AG10803 (cell line): ENCODE measurements around the gene IFT57.

Source experiments
- DNase-seq: peaks from one replicate; pipeline ENCODE4 v3.0.0; 2010; ENCODE audit warnings: low read depth
- H3K4me3 ChIP-seq: 2 replicates; pipeline ENCODE4 v1.5.1; 2011; ENCODE audit warnings: mild to moderate bottlenecking, low read length, control low read depth
- TF ChIP-seq, protein P1 (sequence below): conservative IDR thresholded peaks from 2 replicates; pipeline ENCODE4 v1.5.1; 2011; ENCODE audit warnings: mild to moderate bottlenecking, low read length, control low read depth, inconsistent platforms

The IFT57 gene

DNA sequence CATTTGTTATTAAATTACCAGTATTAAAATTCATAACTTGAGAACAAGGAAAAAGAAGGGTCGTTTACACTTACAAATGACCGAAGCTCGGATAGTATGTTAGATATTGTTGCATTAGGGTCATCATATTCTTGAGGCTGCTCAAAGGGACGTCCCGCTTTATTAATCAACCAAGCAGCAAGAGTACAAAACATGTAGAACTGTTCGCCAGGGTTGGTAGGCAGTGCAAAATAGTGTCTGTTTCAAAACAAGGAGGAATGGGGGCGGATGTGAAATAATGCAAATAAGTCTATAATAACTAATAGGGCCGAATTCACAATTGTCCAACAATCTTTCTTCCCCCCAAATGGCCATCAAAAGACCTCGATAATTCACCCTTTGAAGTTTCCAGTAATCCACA, 2.9 kb downstream of the IFT57 start:
- DNase-seq, result no peak
- H3K4me3 ChIP-seq, result no peak overlapping the region
- TF ChIP-seq, protein P1, sequence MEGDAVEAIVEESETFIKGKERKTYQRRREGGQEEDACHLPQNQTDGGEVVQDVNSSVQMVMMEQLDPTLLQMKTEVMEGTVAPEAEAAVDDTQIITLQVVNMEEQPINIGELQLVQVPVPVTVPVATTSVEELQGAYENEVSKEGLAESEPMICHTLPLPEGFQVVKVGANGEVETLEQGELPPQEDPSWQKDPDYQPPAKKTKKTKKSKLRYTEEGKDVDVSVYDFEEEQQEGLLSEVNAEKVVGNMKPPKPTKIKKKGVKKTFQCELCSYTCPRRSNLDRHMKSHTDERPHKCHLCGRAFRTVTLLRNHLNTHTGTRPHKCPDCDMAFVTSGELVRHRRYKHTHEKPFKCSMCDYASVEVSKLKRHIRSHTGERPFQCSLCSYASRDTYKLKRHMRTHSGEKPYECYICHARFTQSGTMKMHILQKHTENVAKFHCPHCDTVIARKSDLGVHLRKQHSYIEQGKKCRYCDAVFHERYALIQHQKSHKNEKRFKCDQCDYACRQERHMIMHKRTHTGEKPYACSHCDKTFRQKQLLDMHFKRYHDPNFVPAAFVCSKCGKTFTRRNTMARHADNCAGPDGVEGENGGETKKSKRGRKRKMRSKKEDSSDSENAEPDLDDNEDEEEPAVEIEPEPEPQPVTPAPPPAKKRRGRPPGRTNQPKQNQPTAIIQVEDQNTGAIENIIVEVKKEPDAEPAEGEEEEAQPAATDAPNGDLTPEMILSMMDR, result no peak

DNA sequence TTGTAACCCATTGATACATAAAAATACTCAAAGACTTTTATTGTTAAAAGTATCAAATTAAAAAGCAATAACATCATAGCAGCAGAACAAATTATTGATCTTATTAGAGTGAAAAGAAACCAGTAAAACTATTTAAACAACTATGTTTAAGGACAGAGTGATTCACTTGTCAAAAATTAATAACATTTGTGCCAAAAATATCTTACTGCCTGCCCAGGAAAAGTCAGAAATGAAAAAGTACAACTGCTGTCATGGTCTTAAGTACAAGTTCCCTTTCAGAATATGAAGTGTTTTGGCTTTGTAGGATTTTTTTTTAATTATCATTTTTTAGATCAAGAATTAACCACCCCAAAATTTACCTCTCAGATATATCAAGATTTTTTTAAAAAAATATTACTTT, 3.4 kb downstream of the IFT57 start:
- peak; percentile 43 for DNase-seq

DNA sequence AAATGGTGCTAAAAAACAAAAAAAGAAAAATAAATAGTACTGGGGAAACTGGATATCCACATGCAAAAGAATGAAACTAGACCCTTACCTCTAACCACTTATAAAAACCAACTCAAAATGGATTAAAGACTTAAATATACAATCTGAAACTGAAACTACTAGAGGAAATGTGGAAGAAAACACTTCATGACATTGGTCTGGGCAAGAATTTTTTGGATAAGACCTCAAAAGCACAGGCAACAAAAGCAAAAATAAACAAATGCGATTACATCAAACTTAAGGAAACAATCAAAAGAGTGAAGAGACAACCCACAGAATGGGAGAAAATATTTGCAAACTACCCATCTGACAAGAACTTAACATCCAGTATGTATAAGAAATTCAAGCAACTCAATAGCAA, 6.4 kb downstream of the IFT57 start:
- H3K4me3 ChIP-seq, result no peak overlapping the region
- TF ChIP-seq, protein P1, result no peak
- no peak for DNase-seq

More for the DNA sequence above, 3.4 kb downstream of the IFT57 start:
- TF ChIP-seq, protein P1, result no peak
- no peak overlapping the region for H3K4me3 ChIP-seq

DNA sequence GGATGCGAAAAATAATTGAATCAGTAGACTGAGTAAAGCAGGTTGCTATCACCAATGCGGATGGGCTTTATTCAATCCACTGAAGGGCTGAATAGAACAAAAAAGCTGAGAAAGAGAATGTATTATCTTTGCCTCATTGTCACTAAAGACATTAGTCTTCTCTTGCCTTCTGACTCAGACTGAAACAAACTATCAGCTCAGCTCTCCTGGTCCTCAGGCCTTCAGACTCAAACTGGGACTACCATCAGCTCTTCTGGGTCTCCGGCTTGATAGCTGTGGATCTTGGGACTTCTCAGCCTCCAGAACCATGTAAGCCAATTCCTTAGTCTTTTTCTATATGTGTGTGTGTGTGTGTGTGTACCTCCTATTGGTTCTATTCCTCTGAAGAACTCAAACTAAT, 12.6 kb downstream of the IFT57 start:
- TF ChIP-seq, protein P1, result no peak
- H3K4me3 ChIP-seq, result no peak overlapping the region
- DNase-seq, result no peak

DNA sequence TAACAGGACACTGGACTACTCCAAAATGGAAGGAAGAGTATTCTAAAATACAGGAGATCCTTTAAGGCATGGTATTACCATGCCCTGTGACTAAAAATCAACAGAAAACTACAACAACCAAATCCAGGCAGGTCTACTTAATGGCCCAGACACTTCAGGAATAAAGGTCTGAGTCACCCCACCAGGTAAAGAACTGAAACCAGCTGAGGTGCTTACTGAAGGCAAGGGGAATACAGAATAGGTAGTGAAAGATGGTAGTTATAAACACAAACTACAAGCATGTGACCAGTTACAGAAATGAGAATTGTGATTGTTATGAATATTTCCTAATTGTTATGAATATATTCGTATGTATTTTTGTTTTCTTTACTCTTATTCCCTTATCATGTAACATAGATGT, 13.4 kb downstream of the IFT57 start:
- no peak for DNase-seq
- TF ChIP-seq, protein P1, result no peak
- no peak overlapping the region for H3K4me3 ChIP-seq

DNA sequence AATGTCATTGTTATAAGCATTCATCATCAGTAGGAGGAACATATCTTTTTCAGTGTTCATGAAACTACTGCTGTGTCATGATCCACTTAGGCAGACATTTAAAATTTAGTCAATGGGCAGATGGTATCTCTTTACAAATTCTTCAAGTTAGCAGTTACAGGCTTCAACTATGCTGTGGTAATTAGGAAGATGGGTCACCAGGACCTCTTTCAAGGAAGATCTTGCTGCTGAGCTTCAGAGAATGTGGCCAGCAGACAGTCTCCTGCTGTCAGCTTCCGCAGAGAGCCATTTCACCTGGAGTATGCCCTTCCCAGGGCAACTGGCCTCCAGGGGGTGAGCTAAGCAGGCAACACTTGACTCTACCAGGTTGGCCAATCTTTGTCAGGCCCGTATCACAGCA, 19.4 kb downstream of the IFT57 start:
- TF ChIP-seq, protein P1, result no peak; the same call in 1 of the 2 replicates
- no peak overlapping the region for H3K4me3 ChIP-seq
- peak; percentile 46 for DNase-seq

DNA sequence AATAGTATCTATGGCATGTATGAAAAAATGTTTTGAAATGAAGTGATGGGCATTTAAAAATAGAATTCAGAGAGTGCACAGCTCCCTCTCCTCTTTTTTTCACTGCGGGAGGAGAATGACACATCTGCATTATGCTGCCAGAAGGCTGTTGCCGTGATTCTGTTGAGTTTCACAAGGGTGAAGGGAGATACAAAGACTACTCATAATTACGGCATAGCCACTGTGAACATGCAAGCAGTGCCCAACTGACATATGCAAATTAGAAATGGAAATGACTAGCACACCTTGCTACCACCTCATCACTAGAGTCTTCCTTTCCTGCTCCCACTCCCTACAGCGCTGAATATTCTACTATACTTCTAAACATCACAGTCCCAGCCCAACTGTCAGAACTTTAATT, 20.1 kb downstream of the IFT57 start:
- H3K4me3 ChIP-seq, result no peak overlapping the region
- peak; percentile 68 for DNase-seq
- TF ChIP-seq, protein P1, result no peak
